AG10803 (cell line): ENCODE measurements around the gene CDK6.
A peak's percentile ranks its signal among the peaks of the same experiment; 100 is the strongest.

Experiments
- DNase-seq: peaks from one replicate; pipeline ENCODE4 v3.0.0; 2010; ENCODE audit warnings: low read depth
- H3K4me3 ChIP-seq: 2 replicates; pipeline ENCODE4 v1.5.1; 2011; ENCODE audit warnings: mild to moderate bottlenecking, low read length, control low read depth
- TF ChIP-seq, protein P1 (sequence below): conservative IDR thresholded peaks from 2 replicates; pipeline ENCODE4 v1.5.1; 2011; ENCODE audit warnings: mild to moderate bottlenecking, low read length, control low read depth, inconsistent platforms

The CDK6 gene

DNA sequence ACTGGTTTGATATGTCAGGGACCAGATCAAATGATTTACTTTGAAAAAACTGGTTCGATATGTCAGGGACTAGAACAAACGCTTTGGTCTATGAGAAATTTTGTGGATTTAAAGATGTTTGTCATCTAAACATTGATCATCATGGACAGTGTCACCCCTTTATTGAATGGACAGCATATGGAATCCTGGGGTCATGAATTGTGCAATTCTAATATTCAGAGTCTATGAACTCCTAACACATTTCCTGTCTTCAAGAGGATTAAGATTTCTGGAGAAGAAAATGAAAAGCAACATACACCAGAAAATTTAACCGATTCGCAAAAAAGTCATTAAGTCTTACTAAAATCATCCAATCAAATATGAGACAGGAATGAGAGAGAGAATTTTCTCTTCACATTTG is 139.8 kb downstream of the CDK6 start:
- TF ChIP-seq, protein P1, sequence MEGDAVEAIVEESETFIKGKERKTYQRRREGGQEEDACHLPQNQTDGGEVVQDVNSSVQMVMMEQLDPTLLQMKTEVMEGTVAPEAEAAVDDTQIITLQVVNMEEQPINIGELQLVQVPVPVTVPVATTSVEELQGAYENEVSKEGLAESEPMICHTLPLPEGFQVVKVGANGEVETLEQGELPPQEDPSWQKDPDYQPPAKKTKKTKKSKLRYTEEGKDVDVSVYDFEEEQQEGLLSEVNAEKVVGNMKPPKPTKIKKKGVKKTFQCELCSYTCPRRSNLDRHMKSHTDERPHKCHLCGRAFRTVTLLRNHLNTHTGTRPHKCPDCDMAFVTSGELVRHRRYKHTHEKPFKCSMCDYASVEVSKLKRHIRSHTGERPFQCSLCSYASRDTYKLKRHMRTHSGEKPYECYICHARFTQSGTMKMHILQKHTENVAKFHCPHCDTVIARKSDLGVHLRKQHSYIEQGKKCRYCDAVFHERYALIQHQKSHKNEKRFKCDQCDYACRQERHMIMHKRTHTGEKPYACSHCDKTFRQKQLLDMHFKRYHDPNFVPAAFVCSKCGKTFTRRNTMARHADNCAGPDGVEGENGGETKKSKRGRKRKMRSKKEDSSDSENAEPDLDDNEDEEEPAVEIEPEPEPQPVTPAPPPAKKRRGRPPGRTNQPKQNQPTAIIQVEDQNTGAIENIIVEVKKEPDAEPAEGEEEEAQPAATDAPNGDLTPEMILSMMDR, result no peak
- H3K4me3 ChIP-seq, result no peak overlapping the region
- DNase-seq, result no peak

DNA sequence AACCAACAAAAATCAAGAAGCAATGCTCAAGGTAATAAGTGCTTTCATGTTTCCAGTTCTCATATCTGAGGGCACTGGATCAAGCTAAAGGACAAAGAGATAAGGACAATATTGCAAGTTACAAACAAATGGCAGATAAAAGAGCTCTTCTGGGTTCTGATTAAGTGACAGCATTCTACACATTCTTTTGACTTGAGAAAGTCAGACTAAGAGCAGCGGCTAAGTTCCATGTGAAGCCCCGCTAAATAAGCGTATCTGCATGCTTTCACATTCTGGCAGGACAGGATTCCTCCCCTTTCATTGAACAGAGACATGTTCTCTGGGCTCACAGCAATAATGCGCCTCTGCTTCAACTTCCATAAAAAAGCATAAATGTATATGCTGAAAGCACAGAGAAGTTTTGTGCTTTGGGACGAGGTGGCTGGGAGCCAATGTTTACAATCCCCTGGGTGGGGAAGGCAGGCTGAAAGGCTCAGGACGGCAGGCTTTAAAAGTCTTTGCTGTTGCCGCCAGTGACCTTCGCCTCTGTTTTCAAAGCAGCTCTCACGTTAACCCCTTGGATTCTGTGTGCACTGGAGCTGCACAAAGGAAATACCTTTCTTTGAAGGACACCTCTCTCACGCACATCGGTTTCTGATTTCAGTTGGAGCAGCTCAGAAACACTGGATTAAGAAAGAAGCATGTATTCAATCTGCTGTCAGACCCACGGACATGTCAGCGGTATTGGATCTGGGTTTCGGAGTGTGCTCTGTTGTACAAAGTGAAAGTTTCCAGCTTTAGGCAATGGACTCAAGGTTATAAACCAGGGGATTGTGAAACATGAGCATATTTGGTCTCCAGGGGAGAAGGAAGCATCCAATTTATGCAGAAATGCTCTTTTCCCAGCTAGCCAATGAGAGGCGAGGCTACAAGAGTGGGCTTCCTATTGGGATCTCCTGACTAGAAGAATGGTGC is 140.8 kb downstream of the CDK6 start:
- DNase-seq, result peak; percentile 94
- H3K4me3 ChIP-seq, result peak overlapping the region; percentile 72
- TF ChIP-seq, protein P1, result no peak

DNA sequence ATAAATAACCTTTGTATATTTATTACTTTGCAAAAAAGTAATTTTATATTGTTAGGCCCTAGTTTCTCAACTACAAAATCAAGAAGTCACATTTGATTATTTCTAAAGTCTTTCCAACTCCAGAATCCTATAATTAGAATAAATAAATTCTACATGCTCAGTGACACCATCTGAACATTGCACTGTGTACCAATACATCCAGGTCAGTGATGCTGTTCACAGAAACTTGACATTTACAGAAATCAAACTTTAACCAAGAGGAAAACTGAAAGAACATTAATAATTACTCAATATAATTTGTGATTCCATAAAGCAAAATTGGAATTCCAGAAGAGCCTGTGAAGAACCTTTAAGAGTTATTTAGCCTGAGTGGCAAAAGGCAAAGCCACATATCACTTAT is 142.2 kb downstream of the CDK6 start:
- H3K4me3 ChIP-seq, result no peak overlapping the region
- DNase-seq, result no peak
- TF ChIP-seq, protein P1, result no peak

DNA sequence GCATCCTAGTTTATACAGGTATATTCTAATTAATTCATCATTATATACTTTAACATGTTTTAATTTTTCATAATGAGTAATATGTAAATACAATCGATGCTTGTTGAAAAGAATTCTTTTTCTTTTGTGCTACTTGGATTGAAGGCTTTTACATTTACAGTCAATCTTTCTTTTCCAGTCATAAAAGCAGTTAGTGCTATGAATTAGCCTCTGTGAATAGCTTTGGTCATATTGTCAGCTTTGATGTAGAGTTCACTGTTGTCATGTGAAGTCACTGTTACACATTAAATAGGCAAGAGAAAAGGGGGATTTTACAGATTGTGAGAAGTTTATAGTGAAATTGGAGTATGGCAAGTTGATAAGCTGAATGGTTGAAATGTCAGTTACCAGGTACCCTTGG is 142.9 kb downstream of the CDK6 start:
- TF ChIP-seq, protein P1, result no peak
- no peak overlapping the region for H3K4me3 ChIP-seq
- DNase-seq, result no peak

DNA sequence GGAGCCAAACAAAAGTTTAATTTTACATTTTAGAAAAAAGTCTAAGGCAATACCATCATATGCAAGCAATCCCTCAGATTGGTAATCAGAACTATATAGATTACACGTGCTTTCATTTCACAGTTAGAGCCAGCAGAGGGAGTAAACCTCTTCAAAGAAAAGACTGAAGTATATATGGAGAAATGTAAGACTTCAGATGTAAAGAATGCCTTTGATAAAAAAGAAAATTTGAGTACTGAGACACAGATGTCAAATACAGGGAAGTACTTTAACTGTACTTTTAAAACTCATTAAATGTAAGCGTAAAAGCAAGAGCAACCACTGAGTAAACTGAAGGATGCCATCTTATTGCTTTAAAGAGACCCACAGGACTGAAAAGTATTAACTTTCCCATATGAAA is 144.8 kb downstream of the CDK6 start:
- DNase-seq, result peak; percentile 64
- H3K4me3 ChIP-seq, result no peak overlapping the region
- TF ChIP-seq, protein P1, result peak; percentile 71

DNA sequence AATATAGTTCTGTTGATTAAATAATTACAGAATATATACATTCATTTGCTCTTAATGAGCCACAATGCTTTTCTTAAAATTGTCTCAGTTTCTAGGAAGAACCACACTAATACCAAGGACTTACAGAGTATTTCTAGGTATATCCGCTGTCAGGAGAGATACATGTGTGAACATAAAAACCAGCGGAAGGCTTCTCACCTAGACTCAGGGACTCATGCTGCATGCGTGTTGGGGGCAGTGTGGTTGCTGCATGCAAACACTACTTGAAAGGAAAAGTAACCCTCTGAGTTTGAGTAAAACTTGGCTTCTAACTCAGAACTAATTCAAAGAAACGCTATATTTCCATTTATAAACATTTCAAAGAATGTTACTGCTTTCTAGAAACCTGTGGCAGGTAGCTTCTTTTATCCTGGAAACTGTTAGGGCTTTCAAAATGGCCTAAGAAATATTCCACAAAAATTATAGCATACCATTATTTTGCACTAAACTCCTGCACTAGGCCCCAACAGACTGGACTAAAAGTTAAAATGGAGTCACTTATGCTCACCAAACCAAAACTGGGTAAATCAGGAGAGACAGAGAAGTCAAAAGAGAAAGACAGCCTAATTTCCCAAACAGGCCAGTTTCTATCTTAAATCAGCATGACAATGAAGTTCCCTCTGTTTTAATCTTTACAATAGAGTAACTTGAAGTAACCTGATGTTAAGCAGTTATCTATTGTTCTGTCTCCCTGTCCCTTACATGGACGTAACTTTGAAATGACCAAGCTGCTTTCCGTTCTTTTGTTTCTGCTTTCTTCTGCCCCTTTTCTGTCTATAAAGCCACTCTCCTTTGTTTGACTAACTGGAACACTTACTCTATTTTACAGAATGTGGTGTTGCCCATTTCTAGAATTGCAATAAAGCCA is 151.0 kb downstream of the CDK6 start:
- TF ChIP-seq, protein P1, result no peak
- no peak for DNase-seq
- H3K4me3 ChIP-seq, result no peak overlapping the region
